Rectal smooth muscle tissue (tissue), 1 donor: ENCODE data around the gene SH3RF3.

Experiments used
- H3K27ac ChIP-seq: one replicate; pipeline ENCODE4 v1.7.0; 2013; ENCODE audit warnings: low read depth, low read length, inconsistent platforms
- H3K27me3 ChIP-seq: one replicate; pipeline ENCODE4 v1.7.0; 2013; ENCODE audit warnings: low read length; ENCODE audit not compliant: control insufficient read depth, insufficient read depth
- H3K36me3 ChIP-seq: one replicate; pipeline ENCODE4 v1.7.0; 2013; ENCODE audit warnings: low read length; ENCODE audit not compliant: control insufficient read depth, insufficient read depth
- H3K4me1 ChIP-seq: one replicate; pipeline ENCODE4 v1.7.0; 2013; ENCODE audit warnings: low read length; ENCODE audit not compliant: control insufficient read depth, insufficient read depth
- H3K4me3 ChIP-seq: one replicate; pipeline ENCODE4 v1.7.0; 2013; ENCODE audit warnings: low read length
- H3K9ac ChIP-seq: one replicate; pipeline ENCODE4 v1.7.0; 2013; ENCODE audit warnings: low read length

Gene SH3RF3

DNA sequence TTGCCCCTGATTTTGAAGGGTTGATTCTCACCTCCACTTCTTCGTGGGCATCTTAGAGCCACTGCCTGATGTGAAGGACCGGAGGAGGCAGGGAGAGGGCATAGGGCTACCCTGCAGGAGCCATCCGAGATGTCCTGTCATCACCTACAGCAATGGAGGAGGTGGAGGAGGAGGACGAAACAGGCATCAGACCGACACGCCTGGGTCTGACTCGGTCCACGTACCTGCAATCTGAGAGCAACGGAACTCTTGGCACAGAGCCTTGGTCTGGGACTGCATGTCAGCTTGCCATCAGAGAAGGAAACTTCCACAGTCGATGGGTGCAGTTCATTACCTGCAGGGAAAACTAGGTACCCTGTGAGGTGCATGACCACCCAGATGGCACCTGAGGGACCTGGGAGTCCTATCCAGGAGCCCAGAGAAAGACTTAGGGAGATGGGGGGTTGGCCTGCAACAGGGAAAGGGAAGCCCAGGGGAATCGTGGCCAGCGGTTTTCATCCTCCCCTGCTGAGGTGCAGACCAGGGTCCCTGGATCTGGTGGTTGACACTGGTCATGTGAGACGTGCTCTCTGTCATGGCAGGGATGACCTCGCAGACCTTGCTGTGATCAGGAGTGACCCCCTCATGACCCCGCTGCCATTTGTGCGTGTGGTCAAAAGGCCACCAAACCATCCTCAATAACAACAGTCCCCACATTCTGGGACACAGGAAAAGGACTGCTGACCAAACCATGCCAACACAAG, 293.9 kb downstream of the SH3RF3 start:
- Histone ChIP-seq H3K36me3 (no peaks in the 10 kb centered on the region), H3K27ac (no peak overlapping the region), H3K27me3 (no peaks in the 10 kb centered on the region), H3K4me3 (no peak overlapping the region), H3K9ac (no peak overlapping the region), H3K4me1 (no peaks in the 10 kb centered on the region)

DNA sequence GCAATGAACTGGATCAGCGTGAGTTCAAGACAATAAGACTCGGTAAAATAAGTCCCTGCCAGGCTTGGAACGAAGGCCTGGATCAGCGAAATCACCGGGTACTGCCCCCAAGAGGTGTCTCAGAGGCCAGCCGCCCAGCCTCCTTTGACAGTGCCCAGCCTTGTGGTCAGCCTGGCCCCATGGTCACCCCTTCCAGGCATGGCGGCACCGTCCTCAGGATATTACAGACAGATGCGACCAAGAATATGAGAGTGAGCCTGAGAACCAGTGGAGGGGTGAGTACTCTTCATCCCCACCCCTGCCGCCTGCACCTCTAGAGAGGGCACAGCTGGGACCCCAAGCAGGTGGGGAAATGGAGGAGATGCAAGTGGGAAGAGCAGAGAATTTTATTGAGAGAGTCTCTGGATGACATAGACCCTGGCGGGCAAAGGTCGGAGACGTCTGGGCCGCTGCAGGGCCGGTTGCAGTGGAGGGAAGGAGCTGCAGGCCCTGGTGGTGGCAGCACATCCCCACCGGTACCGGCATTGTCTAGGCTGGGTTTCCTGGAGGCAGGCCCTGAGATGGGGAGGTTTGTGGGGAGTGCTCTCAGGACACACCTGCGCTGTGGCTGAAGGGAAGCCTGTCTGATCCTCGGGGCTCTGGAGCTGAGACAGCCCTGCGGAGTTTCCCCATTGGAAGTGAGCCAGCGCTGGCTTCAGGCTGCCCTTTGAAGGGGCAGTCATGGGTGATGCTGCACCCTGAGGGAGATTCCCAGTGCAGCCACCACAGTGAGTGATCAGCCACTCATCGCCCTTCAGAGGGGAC, 294.8 kb downstream of the SH3RF3 start:
- Histone ChIP-seq H3K27me3 (no peaks in the 10 kb centered on the region), H3K27ac (no peak overlapping the region)

GRCh38 chr2:109425411-109425810, 296.4 kb downstream of the SH3RF3 start:
- no peak overlapping the region for H3K4me3 ChIP-seq
- H3K27ac ChIP-seq, result no peak overlapping the region
- H3K9ac ChIP-seq, result no peak overlapping the region
- no peaks in the 10 kb centered on the region for H3K36me3 ChIP-seq
- no peaks in the 10 kb centered on the region for H3K27me3 ChIP-seq
- H3K4me1 ChIP-seq, result no peaks in the 10 kb centered on the region

More for the DNA sequence above, 294.8 kb downstream of the SH3RF3 start:
- H3K4me3 ChIP-seq, result no peak overlapping the region
- no peaks in the 10 kb centered on the region for H3K36me3 ChIP-seq
- no peaks in the 10 kb centered on the region for H3K4me1 ChIP-seq
- H3K9ac ChIP-seq, result no peak overlapping the region

GRCh38 chr2:109427661-109428091, 298.7 kb downstream of the SH3RF3 start:
- Histone ChIP-seq H3K9ac (no peak overlapping the region), H3K36me3 (no peaks in the 10 kb centered on the region), H3K27ac (no peak overlapping the region), H3K27me3 (no peaks in the 10 kb centered on the region), H3K4me3 (no peak overlapping the region), H3K4me1 (no peaks in the 10 kb centered on the region)

- Histone ChIP-seq H3K27ac (no peak overlapping the region), H3K4me1 (no peaks in the 10 kb centered on the region), H3K27me3 (no peaks in the 10 kb centered on the region), H3K4me3 (no peak overlapping the region), H3K36me3 (no peaks in the 10 kb centered on the region), H3K9ac (no peak overlapping the region)
Observed at GRCh38 chr2:109428281-109428680, 299.3 kb downstream of the SH3RF3 start.

DNA sequence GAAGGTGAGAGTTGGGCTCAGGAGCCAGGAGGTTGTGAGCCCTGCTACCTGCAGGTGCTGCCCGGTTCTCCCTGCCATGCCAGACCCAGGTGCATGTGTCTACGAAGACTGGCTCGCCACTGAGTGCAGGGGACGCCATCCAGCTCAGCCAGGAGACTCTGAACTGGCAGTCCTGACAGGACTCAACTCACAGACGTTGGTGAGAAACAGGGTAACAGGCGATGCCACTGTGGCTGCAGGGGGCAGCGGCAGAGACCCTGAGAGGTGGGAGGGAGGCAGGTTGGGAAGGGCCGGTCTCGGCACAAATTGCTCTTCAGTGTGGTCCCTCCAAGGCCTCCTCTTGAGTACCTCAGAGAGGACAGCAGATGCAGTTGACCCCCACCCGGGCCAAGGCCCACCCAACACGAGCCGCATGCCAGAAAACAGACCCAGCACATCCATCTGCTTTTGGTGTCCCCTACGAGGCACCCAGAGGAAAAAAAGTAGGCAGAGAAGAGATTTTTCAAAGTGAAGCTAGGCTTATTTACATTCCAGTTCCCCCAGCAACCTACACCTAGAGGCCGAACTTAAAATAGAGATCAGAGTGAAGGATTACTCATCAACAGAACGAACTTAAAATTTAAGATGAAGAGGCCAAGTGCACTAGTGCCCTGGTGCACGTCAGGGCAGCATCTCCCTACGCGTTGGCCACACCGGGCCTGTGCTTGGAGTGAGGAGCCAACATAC, 300.0 kb downstream of the SH3RF3 start:
- no peaks in the 10 kb centered on the region for H3K36me3 ChIP-seq
- H3K9ac ChIP-seq, result no peak overlapping the region
- H3K4me1 ChIP-seq, result no peaks in the 10 kb centered on the region
- no peaks in the 10 kb centered on the region for H3K27me3 ChIP-seq
- H3K27ac ChIP-seq, result no peak overlapping the region
- no peak overlapping the region for H3K4me3 ChIP-seq

DNA sequence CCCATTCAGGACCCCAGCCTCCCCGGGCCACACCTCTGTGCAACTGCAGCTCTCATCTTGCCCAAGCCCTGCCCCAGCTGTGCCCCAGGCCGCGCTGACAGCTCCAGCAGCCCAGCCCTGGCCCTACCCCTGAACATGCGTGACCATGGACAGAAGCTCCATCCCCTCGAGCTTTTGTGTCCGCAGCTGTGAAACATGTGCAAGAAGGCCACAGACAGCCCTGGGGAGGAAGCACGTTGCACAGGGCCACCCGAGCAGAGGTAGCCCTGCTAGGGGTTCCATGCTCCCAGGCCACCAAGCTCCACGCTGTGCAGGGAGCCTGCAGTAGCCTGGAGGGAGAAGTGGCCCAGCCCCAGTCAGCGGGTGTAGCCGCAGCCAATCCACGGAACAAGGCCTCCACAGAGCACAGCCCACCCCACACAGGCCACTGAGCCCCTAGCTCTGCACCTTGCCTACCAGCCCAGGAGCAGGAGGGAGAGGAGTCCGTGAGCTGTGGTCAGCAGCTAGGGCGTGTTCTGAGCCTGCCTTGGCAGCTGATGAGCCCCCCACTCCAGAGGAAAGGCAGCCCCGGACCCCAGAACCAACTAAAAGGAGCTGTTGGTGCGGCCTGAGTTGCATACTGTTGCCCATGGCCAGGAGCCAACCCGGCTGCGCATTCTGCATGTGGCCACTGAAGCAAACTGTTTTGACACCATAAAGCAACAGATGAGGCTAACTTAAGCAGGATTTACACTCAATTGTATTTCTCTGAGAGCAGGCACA, 300.7 kb downstream of the SH3RF3 start:
- H3K4me3 ChIP-seq, result no peak overlapping the region
- no peak overlapping the region for H3K9ac ChIP-seq

DNA sequence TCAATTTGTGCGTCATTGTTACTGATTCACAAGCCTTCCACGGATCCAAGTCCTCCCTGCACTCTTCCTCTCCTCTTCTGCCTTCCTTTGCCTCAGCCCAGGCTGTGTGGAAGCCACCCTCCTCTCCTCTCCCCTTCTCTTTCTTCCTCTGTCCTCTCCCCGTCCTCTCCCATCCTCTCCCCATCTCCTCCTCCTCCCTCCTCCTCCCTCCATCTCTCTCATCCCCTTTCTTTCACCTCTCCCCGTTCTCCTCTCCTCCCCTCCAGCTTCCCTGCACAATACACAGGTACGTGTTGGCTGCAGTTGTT, 301.3 kb downstream of the SH3RF3 start:
- H3K4me1 ChIP-seq, result no peaks in the 10 kb centered on the region
- H3K27ac ChIP-seq, result no peak overlapping the region
- no peaks in the 10 kb centered on the region for H3K36me3 ChIP-seq
- H3K27me3 ChIP-seq, result no peaks in the 10 kb centered on the region
- H3K9ac ChIP-seq, result no peak overlapping the region
- no peak overlapping the region for H3K4me3 ChIP-seq

More for the DNA sequence above, 300.7 kb downstream of the SH3RF3 start:
- H3K27me3 ChIP-seq, result no peaks in the 10 kb centered on the region
- H3K4me1 ChIP-seq, result no peaks in the 10 kb centered on the region
- H3K27ac ChIP-seq, result no peak overlapping the region
- H3K36me3 ChIP-seq, result no peaks in the 10 kb centered on the region

GRCh38 chr2:109432421-109432820, 303.4 kb downstream of the SH3RF3 start:
- H3K27me3 ChIP-seq, result no peaks in the 10 kb centered on the region
- no peak overlapping the region for H3K27ac ChIP-seq
- no peak overlapping the region for H3K4me3 ChIP-seq
- H3K9ac ChIP-seq, result no peak overlapping the region
- no peaks in the 10 kb centered on the region for H3K36me3 ChIP-seq
- H3K4me1 ChIP-seq, result no peaks in the 10 kb centered on the region

- Histone ChIP-seq H3K27ac (no peak overlapping the region), H3K4me3 (no peak overlapping the region), H3K27me3 (no peaks in the 10 kb centered on the region)
Observed at GRCh38 chr2:109433486-109433885, 304.5 kb downstream of the SH3RF3 start.

DNA sequence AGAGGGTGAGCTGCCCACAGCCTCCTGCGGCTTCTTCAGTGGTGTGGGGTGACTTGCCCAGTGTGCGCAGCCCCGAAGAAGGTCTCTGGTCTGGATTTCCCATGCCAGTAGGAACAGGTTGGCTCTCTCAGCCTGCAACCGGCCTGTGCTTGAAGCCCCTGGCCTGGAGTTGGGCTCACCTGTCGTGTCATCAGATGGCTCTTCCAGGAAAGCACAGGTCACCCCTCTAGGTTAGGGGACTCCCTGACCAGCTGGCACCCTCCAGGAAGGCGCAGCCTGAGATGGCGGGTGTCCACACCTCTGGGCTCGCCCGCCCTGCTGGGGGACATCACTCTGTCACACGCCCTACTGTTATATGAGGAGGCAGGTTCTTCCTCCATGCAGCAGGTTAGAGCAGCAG, 304.9 kb downstream of the SH3RF3 start:
- H3K27me3 ChIP-seq, result no peaks in the 10 kb centered on the region
- H3K4me1 ChIP-seq, result peaks cover 2% of the 10 kb centered on the region
- no peak overlapping the region for H3K27ac ChIP-seq
- no peaks in the 10 kb centered on the region for H3K36me3 ChIP-seq
- H3K9ac ChIP-seq, result no peak overlapping the region
- H3K4me3 ChIP-seq, result no peak overlapping the region

More at GRCh38 chr2:109433486-109433885, 304.5 kb downstream of the SH3RF3 start:
- Histone ChIP-seq H3K4me1 (peaks cover under 1% of the 10 kb centered on the region), H3K36me3 (no peaks in the 10 kb centered on the region), H3K9ac (no peak overlapping the region)

DNA sequence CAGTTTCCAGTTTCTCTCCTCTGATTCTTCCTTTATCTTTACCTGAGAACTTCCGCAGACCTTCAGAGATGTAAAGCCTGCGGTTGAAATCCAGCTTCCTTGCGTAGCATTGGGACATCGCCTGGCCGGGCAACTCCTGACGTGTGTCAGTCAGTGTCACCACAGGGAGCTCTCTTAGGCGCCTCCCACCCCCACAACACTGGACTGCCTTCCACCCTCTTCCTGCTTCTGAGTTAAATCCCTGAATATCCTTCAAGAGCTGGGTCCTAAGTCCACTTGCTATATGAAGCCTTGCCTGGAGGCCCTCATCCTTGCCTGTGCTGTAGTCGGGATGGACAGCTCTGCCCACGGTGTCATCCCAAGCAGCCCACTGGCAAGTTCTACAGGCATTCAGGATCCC, 305.3 kb downstream of the SH3RF3 start:
- Histone ChIP-seq H3K9ac (no peak overlapping the region), H3K36me3 (no peaks in the 10 kb centered on the region), H3K4me3 (no peak overlapping the region), H3K27me3 (no peaks in the 10 kb centered on the region), H3K27ac (no peak overlapping the region), H3K4me1 (peaks cover 2% of the 10 kb centered on the region)
